OCI-LY1 (cell line): ENCODE results near the gene LRRC8E.

Experiments used
- CTCF ChIP-seq: fragments of 200-600 bp; sonication (generic), shearing (Covaris generic); IDR thresholded peaks from 2 replicates; pipeline ENCODE4 v1.5.1; 2017; ENCODE audit warnings: mild to moderate bottlenecking, antibody characterized with exemption, low read length, moderate library complexity, mixed read lengths
- EZH2 ChIP-seq: fragments of 200-600 bp; sonication (generic), shearing (Covaris generic); IDR thresholded peaks from 2 replicates; pipeline ENCODE4 v1.8.0; 2017; ENCODE audit warnings: borderline replicate concordance, mixed run types, mild to moderate bottlenecking, antibody characterized with exemption, low read length, moderate library complexity, mixed read lengths

DNA sequence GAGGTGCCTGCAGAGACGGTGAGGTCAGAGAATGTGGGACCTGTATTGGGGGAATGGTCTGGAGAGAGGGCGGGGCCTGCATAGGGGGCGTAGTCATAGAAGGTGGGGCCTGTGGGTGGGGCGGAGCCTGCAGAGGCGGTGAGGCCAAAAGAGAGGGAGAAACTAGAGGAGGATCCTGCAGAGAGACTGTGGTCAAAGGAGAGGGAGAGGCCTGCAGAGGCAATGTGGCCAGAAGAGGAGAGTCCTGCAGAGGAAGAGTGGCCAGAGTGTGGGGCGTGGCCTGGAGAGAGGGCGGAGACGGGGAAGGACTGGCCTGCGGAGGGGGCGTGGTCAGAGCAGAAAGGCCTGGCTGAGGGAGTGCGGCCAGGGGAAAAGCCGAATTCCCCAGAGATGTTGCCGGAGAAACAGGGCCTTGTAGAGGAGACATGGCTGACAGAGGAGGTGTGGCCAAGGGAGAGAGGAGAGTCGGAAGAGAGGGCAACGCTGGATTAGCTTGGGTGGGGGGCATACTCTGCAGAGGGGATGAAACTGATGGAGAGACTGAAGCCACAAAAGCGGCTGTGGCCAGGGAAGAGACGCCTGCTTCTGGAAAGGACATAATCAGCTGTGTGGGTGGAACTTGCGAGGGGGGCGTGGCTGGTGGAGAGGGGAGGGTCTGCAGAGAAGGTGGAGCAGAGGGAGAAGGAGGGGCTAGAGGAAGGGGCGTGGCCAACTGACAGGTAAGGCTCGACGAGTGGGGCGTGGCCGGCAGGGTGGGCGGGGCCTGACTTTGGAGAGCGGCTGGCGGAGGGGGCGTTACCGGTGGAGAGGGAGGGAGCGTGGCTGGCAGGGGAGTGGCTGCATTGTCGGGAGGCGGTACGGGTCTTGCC, 16.6 kb upstream of the LRRC8E start:
- no peak for TF ChIP-seq CTCF
- TF ChIP-seq EZH2: no peak
